ENCODE results near the gene HDC. TPM values are rescaled to one million over a fixed set of nuclear protein-coding genes. Genes with fewer than 3 reads are reported as not detected.

Gene HDC
- total and polyA plus RNA-seq, 3 experiments from 2014 or later = 0.15 TPM; not detected in 2

DNA sequence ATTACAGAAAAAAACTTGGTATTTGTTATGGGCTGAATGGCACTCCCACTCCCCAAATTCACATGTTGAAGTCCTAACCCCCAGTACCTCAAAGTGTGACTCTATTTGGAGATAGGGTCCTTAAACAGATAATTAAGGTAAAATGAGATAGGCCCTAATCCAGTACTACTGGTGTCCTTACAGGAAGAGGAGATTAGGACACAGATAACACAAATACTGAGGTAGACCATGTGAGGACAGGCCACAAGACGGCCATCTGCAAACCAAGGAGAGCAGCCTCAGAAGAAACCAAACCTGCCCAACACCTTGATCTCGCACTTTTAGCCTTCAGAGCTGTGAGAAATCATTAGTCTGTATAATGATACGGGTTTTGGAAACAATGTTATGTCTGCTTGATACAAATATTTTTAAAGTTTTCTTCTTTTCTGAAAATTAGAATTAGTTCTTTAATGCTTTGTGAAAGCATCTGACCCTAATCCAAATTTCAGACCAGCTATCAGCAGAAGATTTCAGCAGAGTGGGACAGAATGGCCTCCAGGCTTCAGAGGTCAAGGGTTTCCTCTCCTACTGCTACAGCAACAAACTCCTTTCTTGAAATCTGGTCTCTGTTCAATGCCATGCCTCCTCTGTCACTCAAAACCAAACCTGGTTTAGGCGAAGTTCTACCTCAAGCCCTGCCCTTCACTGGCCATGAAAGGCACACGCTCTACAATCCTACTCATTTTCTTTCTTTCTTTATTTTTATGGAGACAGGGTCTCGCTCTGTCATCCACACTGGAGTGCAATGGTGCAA is 22.0 kb upstream of the HDC start:
- no peak overlapping the region for H3K4me3 ChIP-seq (ENCODE audit: low read length)
- Mint-ChIP-seq H3K4me1 (no peaks in the 10 kb centered on the region), H3K27me3 (no peaks in the 10 kb centered on the region), H3K4me3 (no peak overlapping the region), H3K9me3 (no peaks in the 10 kb centered on the region), H3K36me3 (peaks cover 0 to 59% (median 20%) of the 10 kb centered on the region in 3 donors), H3K27ac (peak overlapping the region in 1 of 8 donors; percentile 78)
- ChIA-PET CTCF (no interaction called here), POLR2A (no interaction called here)
- H3K27me3 ChIP-seq (ENCODE audit: insufficient read depth, low read length, poor library complexity, severe bottlenecking) = no peaks in the 10 kb centered on the region
- no peak overlapping the region for H3K27ac ChIP-seq (ENCODE audit: low read depth, low read length)
- no peaks in the 10 kb centered on the region for H3K4me1 ChIP-seq (ENCODE audit: insufficient read depth, low read length)
- H3K36me3 ChIP-seq (ENCODE audit: insufficient read depth, low read length) = peaks cover 14% of the 10 kb centered on the region
- DNase-seq = no peak
- no peaks in the 10 kb centered on the region for H3K9me3 ChIP-seq (ENCODE audit: low read length)

GRCh38 chr15:50281427-50281826 is 15.9 kb upstream of the HDC start:
- no peaks in the 10 kb centered on the region for H3K9me3 Mint-ChIP-seq
- Histone ChIP-seq H3K27me3 (ENCODE audit: insufficient read depth, low read length, poor library complexity, severe bottlenecking) (no peaks in the 10 kb centered on the region), H3K4me1 (ENCODE audit: insufficient read depth, low read length) (no peaks in the 10 kb centered on the region), H3K36me3 (ENCODE audit: insufficient read depth, low read length) (peaks cover 5% of the 10 kb centered on the region), H3K27ac (ENCODE audit: low read depth, low read length) (no peak overlapping the region), H3K9me3 (ENCODE audit: low read length) (no peaks in the 10 kb centered on the region), H3K4me3 (ENCODE audit: low read length) (no peak overlapping the region)
- H3K27me3 Mint-ChIP-seq = no peaks in the 10 kb centered on the region
- no peak overlapping the region for H3K4me3 Mint-ChIP-seq
- no peak overlapping the region for H3K27ac Mint-ChIP-seq
- POLR2A ChIA-PET = no interaction called here
- CTCF ChIA-PET = no interaction called here
- no peak for DNase-seq
- H3K4me1 Mint-ChIP-seq = no peaks in the 10 kb centered on the region
- peaks cover 0 to 26% (median 4%) of the 10 kb centered on the region in 3 donors for H3K36me3 Mint-ChIP-seq

- no peaks in the 10 kb centered on the region for H3K27me3 ChIP-seq (ENCODE audit: insufficient read depth, low read length, poor library complexity, severe bottlenecking)
- no peaks in the 10 kb centered on the region for H3K36me3 ChIP-seq (ENCODE audit: insufficient read depth, low read length)
- no peak overlapping the region for H3K4me3 Mint-ChIP-seq
- ChIA-PET POLR2A (no interaction called here), CTCF (interaction anchor here (1.3 kb wide), 1 partner anchor 9 kb away, joined by 3 read pairs; no protein-coding TSS in a partner anchor)
- no peaks in the 10 kb centered on the region for H3K9me3 Mint-ChIP-seq
- no peaks in the 10 kb centered on the region for H3K4me1 Mint-ChIP-seq
- no peaks in the 10 kb centered on the region for H3K4me1 ChIP-seq (ENCODE audit: insufficient read depth, low read length)
- peak overlapping the region in 2 of 8 donors; percentile 31 to 70 for H3K27ac Mint-ChIP-seq
- no peak for DNase-seq
- H3K36me3 Mint-ChIP-seq = peaks cover 0 to 19% (median 5%) of the 10 kb centered on the region in 3 donors
- no peak overlapping the region for H3K4me3 ChIP-seq (ENCODE audit: low read length)
- H3K9me3 ChIP-seq (ENCODE audit: low read length) = no peaks in the 10 kb centered on the region
- H3K27me3 Mint-ChIP-seq = no peaks in the 10 kb centered on the region
- H3K27ac ChIP-seq (ENCODE audit: low read depth, low read length) = no peak overlapping the region
Measured at GRCh38 chr15:50280271-50280670, 14.7 kb upstream of the HDC start.

DNA sequence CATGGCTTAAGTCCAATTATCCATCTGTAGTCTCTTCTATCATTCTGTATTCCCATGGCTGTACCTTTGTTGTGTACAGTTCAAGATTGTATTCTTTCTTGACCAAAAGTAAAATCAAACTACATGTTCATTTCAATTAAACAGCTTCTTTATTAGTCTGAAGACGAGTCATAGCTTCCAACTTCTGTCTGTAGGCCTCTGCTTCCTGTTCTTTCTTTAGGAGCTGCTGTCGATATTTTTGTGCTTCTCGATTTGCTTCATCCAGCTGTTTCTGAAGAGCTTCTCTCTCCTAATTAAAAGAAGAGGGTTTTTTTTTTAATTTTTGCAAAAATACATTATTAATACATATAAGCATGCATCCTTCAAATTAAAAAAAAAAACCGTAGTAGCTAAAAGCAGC is 13.0 kb upstream of the HDC start:
- Histone ChIP-seq H3K27me3 (ENCODE audit: insufficient read depth, low read length, poor library complexity, severe bottlenecking) (no peaks in the 10 kb centered on the region), H3K9me3 (ENCODE audit: low read length) (no peaks in the 10 kb centered on the region), H3K4me3 (ENCODE audit: low read length) (no peak overlapping the region), H3K36me3 (ENCODE audit: insufficient read depth, low read length) (no peaks in the 10 kb centered on the region), H3K4me1 (ENCODE audit: insufficient read depth, low read length) (no peaks in the 10 kb centered on the region), H3K27ac (ENCODE audit: low read depth, low read length) (no peak overlapping the region)
- POLR2A ChIA-PET = no interaction called here
- H3K9me3 Mint-ChIP-seq = no peaks in the 10 kb centered on the region
- H3K36me3 Mint-ChIP-seq = peaks cover 0 to 9% (median 1%) of the 10 kb centered on the region in 3 donors
- DNase-seq = no peak
- H3K4me3 Mint-ChIP-seq = no peak overlapping the region
- peak overlapping the region in 3 of 8 donors; percentile 20 to 58 (median 37) for H3K27ac Mint-ChIP-seq
- CTCF ChIA-PET = interaction anchor here (1.2 kb wide), 1 partner anchor 97 kb away, joined by 3 read pairs; the partner anchor contains the start of gene SLC27A2
- no peaks in the 10 kb centered on the region for H3K4me1 Mint-ChIP-seq
- H3K27me3 Mint-ChIP-seq = no peaks in the 10 kb centered on the region

- no peaks in the 10 kb centered on the region for H3K9me3 Mint-ChIP-seq
- peaks cover 0 to 9% (median 1%) of the 10 kb centered on the region in 3 donors for H3K36me3 Mint-ChIP-seq
- H3K27me3 Mint-ChIP-seq = no peaks in the 10 kb centered on the region
- H3K4me1 Mint-ChIP-seq = no peaks in the 10 kb centered on the region
- peak overlapping the region in 4 of 8 donors; percentile 9 to 64 (median 30) for H3K27ac Mint-ChIP-seq
- Histone ChIP-seq H3K4me3 (ENCODE audit: low read length) (no peak overlapping the region), H3K27me3 (ENCODE audit: insufficient read depth, low read length, poor library complexity, severe bottlenecking) (no peaks in the 10 kb centered on the region), H3K9me3 (ENCODE audit: low read length) (no peaks in the 10 kb centered on the region), H3K4me1 (ENCODE audit: insufficient read depth, low read length) (no peaks in the 10 kb centered on the region), H3K36me3 (ENCODE audit: insufficient read depth, low read length) (no peaks in the 10 kb centered on the region), H3K27ac (ENCODE audit: low read depth, low read length) (no peak overlapping the region)
- no peak overlapping the region for H3K4me3 Mint-ChIP-seq
- ChIA-PET CTCF (no interaction called here), POLR2A (no interaction called here)
- DNase-seq = no peak
Measured at GRCh38 chr15:50277370-50277769, 11.8 kb upstream of the HDC start.

DNA sequence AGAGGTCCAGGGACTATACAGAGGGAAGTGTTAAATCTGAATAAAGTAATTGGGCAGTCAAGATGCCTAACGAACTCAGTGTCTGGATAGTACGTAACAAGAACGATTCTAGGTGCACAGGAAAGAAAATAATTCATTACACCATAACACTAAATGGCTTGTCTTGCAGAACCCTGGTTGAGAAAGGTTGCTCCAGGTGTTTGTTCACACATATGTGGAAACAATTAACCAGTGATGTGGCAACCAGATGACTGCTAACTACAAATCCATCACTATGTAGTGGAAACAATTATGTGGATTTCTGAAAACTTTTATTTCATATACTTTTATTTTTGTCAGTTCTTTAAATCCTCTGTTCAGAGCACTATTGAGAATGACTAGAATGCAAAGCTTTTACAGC is 10.4 kb upstream of the HDC start:
- H3K4me1 ChIP-seq (ENCODE audit: insufficient read depth, low read length) = no peaks in the 10 kb centered on the region
- CTCF ChIA-PET = no interaction called here
- no peaks in the 10 kb centered on the region for H3K27me3 ChIP-seq (ENCODE audit: insufficient read depth, low read length, poor library complexity, severe bottlenecking)
- H3K27ac ChIP-seq (ENCODE audit: low read depth, low read length) = no peak overlapping the region
- H3K9me3 ChIP-seq (ENCODE audit: low read length) = no peaks in the 10 kb centered on the region
- H3K4me3 ChIP-seq (ENCODE audit: low read length) = no peak overlapping the region
- H3K36me3 ChIP-seq (ENCODE audit: insufficient read depth, low read length) = no peaks in the 10 kb centered on the region
- Mint-ChIP-seq H3K36me3 (peaks cover 0 to 9% (median 1%) of the 10 kb centered on the region in 3 donors), H3K4me1 (no peaks in the 10 kb centered on the region), H3K4me3 (no peak overlapping the region), H3K27me3 (no peaks in the 10 kb centered on the region), H3K9me3 (no peaks in the 10 kb centered on the region), H3K27ac (no peak overlapping the region)
- DNase-seq = no peak
- POLR2A ChIA-PET = no interaction called here

DNA sequence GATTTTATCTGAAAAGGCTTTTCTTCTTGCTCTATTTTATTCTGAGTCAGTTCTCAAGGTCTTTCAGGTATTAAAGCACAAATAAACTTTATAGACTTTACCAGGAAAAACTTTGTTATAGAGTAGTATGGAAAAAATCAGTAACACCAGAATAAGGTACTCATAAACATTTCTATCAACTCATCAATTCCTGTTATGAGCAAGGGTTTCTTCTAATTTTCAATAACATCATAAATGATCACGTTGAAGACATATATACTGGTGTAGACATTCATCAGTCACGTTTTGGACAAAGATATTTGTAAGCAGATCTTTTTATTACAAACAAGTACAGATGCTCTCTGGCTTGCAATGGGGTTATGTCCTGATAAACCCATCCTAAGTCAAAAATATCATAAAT is 9.6 kb upstream of the HDC start:
- Histone ChIP-seq H3K27ac (ENCODE audit: low read depth, low read length) (no peak overlapping the region), H3K27me3 (ENCODE audit: insufficient read depth, low read length, poor library complexity, severe bottlenecking) (no peaks in the 10 kb centered on the region), H3K9me3 (ENCODE audit: low read length) (no peaks in the 10 kb centered on the region), H3K4me3 (ENCODE audit: low read length) (no peak overlapping the region), H3K4me1 (ENCODE audit: insufficient read depth, low read length) (no peaks in the 10 kb centered on the region), H3K36me3 (ENCODE audit: insufficient read depth, low read length) (no peaks in the 10 kb centered on the region)
- Mint-ChIP-seq H3K27ac (peak overlapping the region in 3 of 8 donors; percentile 21 to 30 (median 26)), H3K27me3 (no peaks in the 10 kb centered on the region), H3K36me3 (peaks cover 0 to 7% (median 1%) of the 10 kb centered on the region in 3 donors), H3K4me1 (no peaks in the 10 kb centered on the region), H3K4me3 (no peak overlapping the region), H3K9me3 (no peaks in the 10 kb centered on the region)
- POLR2A ChIA-PET = no interaction called here
- DNase-seq = no peak
- CTCF ChIA-PET = no interaction called here

DNA sequence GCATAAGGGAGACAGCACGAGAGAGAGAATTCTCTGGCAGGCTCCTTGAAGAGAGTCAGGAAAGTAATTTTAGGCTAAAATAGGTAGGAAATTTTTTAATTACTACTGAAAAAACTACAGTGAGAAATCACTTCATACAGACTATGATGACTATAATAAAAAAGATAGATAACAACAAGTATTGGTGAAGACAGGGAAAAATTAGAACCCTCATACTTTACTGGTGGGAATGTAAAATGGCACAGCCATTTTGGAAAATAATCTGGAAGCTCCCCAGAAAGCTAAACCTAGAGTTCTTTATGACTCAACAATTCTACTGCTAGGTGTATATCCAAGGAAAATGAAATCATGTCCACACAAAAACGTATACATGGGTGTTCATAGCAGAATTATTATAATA is 2.1 kb upstream of the HDC start:
- Mint-ChIP-seq H3K4me3 (no peak overlapping the region), H3K36me3 (no peaks in the 10 kb centered on the region), H3K9me3 (peaks cover 0 to 3% (median 0%) of the 10 kb centered on the region in 5 donors), H3K27me3 (peaks cover 0 to 4% of the 10 kb centered on the region in 2 donors), H3K27ac (no peak overlapping the region), H3K4me1 (peaks cover 13 to 14% (median 13%) of the 10 kb centered on the region in 3 donors)
- peaks cover 7% of the 10 kb centered on the region for H3K4me1 ChIP-seq (ENCODE audit: insufficient read depth, low read length)
- no peak overlapping the region for H3K27ac ChIP-seq (ENCODE audit: low read depth, low read length)
- no peaks in the 10 kb centered on the region for H3K36me3 ChIP-seq (ENCODE audit: insufficient read depth, low read length)
- ChIA-PET POLR2A (no interaction called here), CTCF (interaction anchor here (1.0 kb wide), 1 partner anchor 10 kb away, joined by 3 read pairs; no protein-coding TSS in a partner anchor)
- no peaks in the 10 kb centered on the region for H3K27me3 ChIP-seq (ENCODE audit: insufficient read depth, low read length, poor library complexity, severe bottlenecking)
- no peaks in the 10 kb centered on the region for H3K9me3 ChIP-seq (ENCODE audit: low read length)
- no peak for DNase-seq
- H3K4me3 ChIP-seq (ENCODE audit: low read length) = no peak overlapping the region
